Breast epithelium (tissue), 4 donors: ENCODE data around the gene SKP2. TPM values are rescaled to one million over a fixed set of nuclear protein-coding genes. Genes with fewer than 3 reads are reported as not detected.
"Not testable (repeated sequence)": the region's sequence is repeated elsewhere in the genome, so short reads cannot be mapped to it uniquely, and the experiment has no call there.

Source experiments
- DNase-seq, 2 donors: peaks; one replicate each; pipeline ENCODE4 v3.0.0-alpha.2; 2019; ENCODE audit warnings: low spot score in 2 of 2
- H3K27ac ChIP-seq, 2 donors: fragments of 200-600 bp; sonication (generic) in 1 of 2; one replicate each; pipeline ENCODE4 v1.5.1; 2016 to 2019; ENCODE audit warnings: mild to moderate bottlenecking in 1 of 2
- H3K27me3 ChIP-seq, 2 donors: fragments of 200-600 bp; sonication (generic) in 1 of 2; one replicate each; pipeline versions ENCODE4 v1.5.1 to v1.6.0; 2017 to 2019; ENCODE audit warnings: control low read depth in 1 of 2, mild to moderate bottlenecking in 1 of 2
- H3K36me3 ChIP-seq: fragments of 200-600 bp; one replicate; pipeline ENCODE4 v1.5.1; 2019
- H3K4me1 ChIP-seq, 2 donors: fragments of 200-600 bp; sonication (generic); one replicate each; pipeline ENCODE4 v1.5.1; 2016 to 2019; ENCODE audit warnings: control low read depth in 1 of 2
- H3K4me3 ChIP-seq, 3 donors: fragments of 200-600 bp; sonication (generic); 1 replicate in 2 of 3; 2 replicates in 1 of 3; pipeline ENCODE4 v1.5.1; 2016 to 2019; ENCODE audit warnings: mild to moderate bottlenecking in 3 of 3, moderate library complexity in 2 of 3
- H3K9me3 ChIP-seq, 2 donors: fragments of 200-600 bp; sonication (generic) in 1 of 2; one replicate each; pipeline ENCODE4 v1.5.1; 2016 to 2019; ENCODE audit warnings: control low read depth in 1 of 2
- POLR2A ChIP-seq: fragments of 450-650 bp; IDR thresholded peaks from one replicate; pipeline ENCODE4 v1.6.1; 2016; ENCODE audit warnings: antibody characterized with exemption, mild to moderate bottlenecking, moderate library complexity
- POLR2AphosphoS5 ChIP-seq, 3 donors: sonication (generic); formaldehyde crosslinking; IDR thresholded peaks; one replicate each; pipeline ENCODE4 v1.6.1; 2017; ENCODE audit warnings: antibody characterized with exemption in 3 of 3
- intact Hi-C: fragments of 100-400 bp; cut with DNase I; formaldehyde crosslinking; loops from one replicate; pipeline ENCODE4 v1.15.1; 2023; ENCODE audit warnings: low total_unique reads
- total RNA-seq, 3 donors: library from RNA; depleted of rRNA; stranded (reverse); fragments of >200 nt; gene quantifications; one replicate each; pipeline ENCODE4 v1.1.0, GENCODE V29; 2016
- TF ChIP-seq, protein P1 (sequence below), 3 donors: fragments of 450-650 bp; IDR thresholded peaks; one replicate each; pipeline ENCODE4 v1.5.1; 2016 to 2017; ENCODE audit warnings: antibody characterized with exemption in 3 of 3, mild to moderate bottlenecking in 3 of 3, moderate library complexity in 3 of 3

The SKP2 gene
- total RNA-seq, 3 donors from 2014 or later, result 9.1 to 11.1 (median 9.2) TPM

DNA sequence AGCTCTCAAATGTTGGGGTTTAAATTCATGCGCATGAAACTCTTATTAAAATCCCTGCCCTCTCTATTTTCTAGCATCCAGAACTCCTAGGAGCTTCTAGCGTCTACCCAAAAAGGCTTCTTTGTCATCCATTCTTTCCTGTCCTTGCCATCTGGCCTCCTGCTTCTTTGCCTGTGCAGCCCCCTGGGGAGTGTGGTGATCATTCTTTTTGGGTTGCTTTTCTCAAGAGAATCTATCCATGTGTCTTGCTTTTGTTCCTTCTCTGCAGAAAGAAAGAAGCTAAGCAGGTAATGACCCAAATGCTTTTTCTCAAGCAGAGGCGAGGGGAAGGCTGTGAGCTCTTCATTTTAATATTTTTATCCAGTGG is 26.6 kb downstream of the SKP2 start:
- Histone ChIP-seq H3K4me3 (no peak overlapping the region), H3K36me3 (no peaks in the 10 kb centered on the region), H3K9me3 (no peaks in the 10 kb centered on the region), H3K27me3 (no peaks in the 10 kb centered on the region), H3K27ac (no peak overlapping the region), H3K4me1 (no peaks in the 10 kb centered on the region)
- no peak for DNase-seq
- TF ChIP-seq, protein P1, sequence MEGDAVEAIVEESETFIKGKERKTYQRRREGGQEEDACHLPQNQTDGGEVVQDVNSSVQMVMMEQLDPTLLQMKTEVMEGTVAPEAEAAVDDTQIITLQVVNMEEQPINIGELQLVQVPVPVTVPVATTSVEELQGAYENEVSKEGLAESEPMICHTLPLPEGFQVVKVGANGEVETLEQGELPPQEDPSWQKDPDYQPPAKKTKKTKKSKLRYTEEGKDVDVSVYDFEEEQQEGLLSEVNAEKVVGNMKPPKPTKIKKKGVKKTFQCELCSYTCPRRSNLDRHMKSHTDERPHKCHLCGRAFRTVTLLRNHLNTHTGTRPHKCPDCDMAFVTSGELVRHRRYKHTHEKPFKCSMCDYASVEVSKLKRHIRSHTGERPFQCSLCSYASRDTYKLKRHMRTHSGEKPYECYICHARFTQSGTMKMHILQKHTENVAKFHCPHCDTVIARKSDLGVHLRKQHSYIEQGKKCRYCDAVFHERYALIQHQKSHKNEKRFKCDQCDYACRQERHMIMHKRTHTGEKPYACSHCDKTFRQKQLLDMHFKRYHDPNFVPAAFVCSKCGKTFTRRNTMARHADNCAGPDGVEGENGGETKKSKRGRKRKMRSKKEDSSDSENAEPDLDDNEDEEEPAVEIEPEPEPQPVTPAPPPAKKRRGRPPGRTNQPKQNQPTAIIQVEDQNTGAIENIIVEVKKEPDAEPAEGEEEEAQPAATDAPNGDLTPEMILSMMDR (IDR thresholded peaks at IDR 0.05), result no peak
- TF ChIP-seq POLR2AphosphoS5 (IDR thresholded peaks at IDR 0.05), result no peak
- TF ChIP-seq POLR2A, result no peak
- intact Hi-C loops, result loop anchor here (10.0 kb wide), 1 partner anchor 804 kb away; no protein-coding TSS in a partner anchor

DNA sequence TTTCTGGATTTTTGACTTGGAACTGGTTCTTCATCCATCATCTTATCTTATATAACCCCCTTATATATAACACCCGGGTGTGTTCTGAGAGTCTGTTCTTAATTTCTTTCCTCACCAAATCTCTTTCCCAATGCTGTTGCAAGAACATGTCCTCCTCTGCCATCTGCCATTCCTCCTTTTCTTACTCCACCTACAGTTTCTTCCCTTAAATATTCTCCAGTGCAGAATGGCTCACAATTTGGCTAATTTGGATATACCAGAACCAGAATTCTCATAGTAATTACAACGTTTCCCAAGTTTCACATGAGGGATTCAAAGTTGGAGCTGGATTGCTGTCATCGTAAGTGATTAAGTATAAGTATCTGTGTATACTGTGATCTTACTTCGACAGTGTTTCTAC is 28.0 kb downstream of the SKP2 start:
- intact Hi-C loops, result loop anchor here (10.0 kb wide), 1 partner anchor 805 kb away; no protein-coding TSS in a partner anchor

DNA sequence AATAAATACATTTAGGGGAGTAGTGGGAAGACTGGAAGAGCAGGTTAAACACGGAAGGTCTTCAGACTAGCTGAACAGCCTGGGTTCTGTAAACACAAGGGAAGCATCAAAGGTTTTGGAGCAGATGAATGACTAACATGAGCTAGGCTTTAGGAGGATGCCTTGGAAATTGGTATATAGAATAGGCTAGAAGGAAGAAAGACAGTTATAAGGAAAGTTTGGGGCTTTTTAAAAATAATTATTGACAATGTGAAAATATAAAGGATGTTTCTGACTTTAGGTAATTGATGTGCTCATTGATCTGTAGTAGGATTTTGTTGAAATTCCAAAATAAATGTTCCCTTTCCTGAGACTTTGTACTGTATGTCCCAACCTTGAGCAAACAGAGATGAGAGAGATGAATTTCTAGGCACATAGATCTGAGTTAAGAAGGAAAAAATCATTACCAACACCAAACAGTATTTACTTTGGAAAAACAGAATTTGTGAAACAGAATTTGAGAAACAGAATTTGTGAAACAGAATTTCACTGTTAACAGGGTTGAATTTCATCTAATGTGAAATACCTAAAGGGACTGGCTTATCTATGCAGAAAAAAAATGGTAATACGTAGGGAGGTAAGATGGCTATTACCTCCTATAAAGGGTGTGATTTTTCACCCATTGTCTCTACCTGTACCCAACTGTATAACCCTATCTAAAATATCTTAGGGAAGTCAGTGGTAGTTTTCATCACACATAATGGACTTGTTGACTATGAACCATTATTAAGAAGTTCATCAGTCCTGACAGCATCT is 28.8 kb downstream of the SKP2 start:
- TF ChIP-seq POLR2AphosphoS5 (IDR thresholded peaks at IDR 0.05), result no peak
- no peak for TF ChIP-seq POLR2A
- TF ChIP-seq, protein P1 (IDR thresholded peaks at IDR 0.05), result no peak
- no peaks in the 10 kb centered on the region for H3K4me1 ChIP-seq
- intact Hi-C loops, result no loop called here
- no peaks in the 10 kb centered on the region for H3K36me3 ChIP-seq
- no peaks in the 10 kb centered on the region for H3K27me3 ChIP-seq
- no peak overlapping the region for H3K27ac ChIP-seq
- H3K4me3 ChIP-seq, result no peak overlapping the region
- DNase-seq, result no peak
- H3K9me3 ChIP-seq, result no peaks in the 10 kb centered on the region

More for the DNA sequence above, 28.0 kb downstream of the SKP2 start:
- Histone ChIP-seq H3K27ac (no peak overlapping the region), H3K4me3 (no peak overlapping the region), H3K4me1 (no peaks in the 10 kb centered on the region), H3K36me3 (no peaks in the 10 kb centered on the region), H3K9me3 (no peaks in the 10 kb centered on the region), H3K27me3 (no peaks in the 10 kb centered on the region)
- DNase-seq, result no peak
- TF ChIP-seq, protein P1 (IDR thresholded peaks at IDR 0.05), result no peak
- no peak for TF ChIP-seq POLR2A
- TF ChIP-seq POLR2AphosphoS5 (IDR thresholded peaks at IDR 0.05), result no peak

DNA sequence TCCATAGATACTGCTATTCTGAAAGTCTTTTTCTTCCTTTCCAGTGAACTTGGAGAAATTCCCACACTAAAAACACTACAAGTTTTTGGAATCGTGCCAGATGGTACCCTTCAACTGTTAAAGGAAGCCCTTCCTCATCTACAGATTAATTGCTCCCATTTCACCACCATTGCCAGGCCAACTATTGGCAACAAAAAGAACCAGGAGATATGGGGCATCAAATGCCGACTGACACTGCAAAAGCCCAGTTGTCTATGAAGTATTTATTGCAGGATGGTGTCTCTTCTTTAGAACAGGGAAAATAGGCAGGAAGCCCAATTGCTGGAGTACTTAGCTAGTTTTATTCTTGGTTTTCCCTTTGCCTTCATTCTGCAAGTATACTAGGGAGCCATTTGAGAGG is 29.9 kb downstream of the SKP2 start:
- H3K9me3 ChIP-seq, result no peaks in the 10 kb centered on the region
- H3K36me3 ChIP-seq, result no peaks in the 10 kb centered on the region
- no peak overlapping the region for H3K4me3 ChIP-seq
- TF ChIP-seq, protein P1 (IDR thresholded peaks at IDR 0.05), result no peak
- TF ChIP-seq POLR2A, result no peak
- no peak for TF ChIP-seq POLR2AphosphoS5 (IDR thresholded peaks at IDR 0.05)
- H3K27me3 ChIP-seq, result no peaks in the 10 kb centered on the region
- intact Hi-C loops, result no loop called here
- no peaks in the 10 kb centered on the region for H3K4me1 ChIP-seq
- H3K27ac ChIP-seq, result no peak overlapping the region
- DNase-seq, result no peak

DNA sequence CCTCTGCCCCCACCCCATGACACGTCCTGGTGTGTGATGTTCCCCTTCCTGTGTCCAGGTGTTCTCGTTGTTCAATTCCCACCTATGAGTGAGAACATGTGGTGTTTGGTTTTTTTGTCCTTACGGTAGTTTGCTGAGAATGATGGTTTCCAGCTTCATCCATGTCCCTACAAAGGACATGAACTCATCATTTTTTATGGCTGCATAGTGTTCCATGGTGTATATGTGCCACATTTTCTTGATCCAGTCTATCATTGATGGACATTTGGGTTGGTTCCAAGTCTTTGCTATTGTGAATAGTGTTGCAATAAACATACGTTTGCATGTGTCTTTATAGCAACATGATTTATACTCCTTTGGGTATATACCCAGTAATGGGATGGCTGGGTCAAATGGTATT is 32.5 kb downstream of the SKP2 start:
- H3K27me3 ChIP-seq, H3K4me1 ChIP-seq, H3K9me3 ChIP-seq, intact Hi-C loops, H3K36me3 ChIP-seq, H3K4me3 ChIP-seq, H3K27ac ChIP-seq, DNase-seq: not testable (repeated sequence)
